Left ventricle myocardium inferior (tissue), 1 donor: ENCODE results near the gene CDKL2. TPM values are rescaled to one million over a fixed set of nuclear protein-coding genes. Genes with fewer than 3 reads are reported as not detected.

ENCODE experiments used
- DNase-seq: peaks from one replicate; pipeline ENCODE4 v3.0.0-alpha.2; 2020
- H3K27ac ChIP-seq: fragments of 200-600 bp; replicated peaks from 2 replicates; pipeline ENCODE4 v1.8.0; 2021
- H3K27me3 ChIP-seq: fragments of 200-600 bp; 2 replicates; pipeline ENCODE4 v1.8.0; 2021; ENCODE audit warnings: low read depth
- H3K36me3 ChIP-seq: fragments of 200-600 bp; 2 replicates; pipeline ENCODE4 v1.8.0; 2021
- H3K4me1 ChIP-seq: fragments of 200-600 bp; 2 replicates; pipeline ENCODE4 v1.8.0; 2021
- H3K4me3 ChIP-seq: fragments of 200-600 bp; 2 replicates; pipeline ENCODE4 v1.8.0; 2021; ENCODE audit warnings: mild to moderate bottlenecking, moderate library complexity
- H3K9me3 ChIP-seq: fragments of 200-600 bp; replicated peaks from 2 replicates; pipeline ENCODE4 v1.8.0; 2021
- CTCF ChIP-seq: fragments of 200-600 bp; IDR thresholded peaks from 2 replicates; pipeline ENCODE4 v1.8.0; 2021; ENCODE audit warnings: antibody characterized with exemption, mild to moderate bottlenecking, borderline replicate concordance
- intact Hi-C: fragments of 100-400 bp; cut with micrococcal nuclease; formaldehyde crosslinking; loops from one replicate; pipeline ENCODE4 v1.11.0; 2022
- total RNA-seq: library from RNA; stranded (reverse); fragmentation: NEBNext Ultra II Directional; extraction: Animal tissue kit (Norgen Biotek cat#: 25700); gene quantifications from one replicate; pipeline ENCODE4 v1.2.1, GENCODE V29; 2021
- donor health status: DM: no; HTN: yes; CAD: no; lungs with severe emphysema.

Gene CDKL2
- total RNA-seq, 1 donor from 2014 or later = 0.11 TPM

- no peak for DNase-seq
- no peak for TF ChIP-seq CTCF
- Histone ChIP-seq H3K9me3 (no peaks in the 10 kb centered on the region), H3K4me3 (no peak within 1 kb of the TSS), H3K27ac (no peak within 1 kb of the TSS), H3K27me3 (peaks cover 36% of the 10 kb centered on the region), H3K4me1 (no peaks in the 10 kb centered on the region), H3K36me3 (no peaks in the 10 kb centered on the region)
- intact Hi-C loops = no loop called here
These were observed 74.8 kb downstream of the CDKL2 start, which contains the start of gene ODAPH for GRCh38 chr4:75555294-75556164. ODAPH (plus strand) TSS chr4:75556066; CDS start chr4:75556083, 17 bp downstream.

- H3K27ac ChIP-seq = no peak overlapping the region
- no peak for TF ChIP-seq CTCF
- no peaks in the 10 kb centered on the region for H3K4me1 ChIP-seq
- no peaks in the 10 kb centered on the region for H3K36me3 ChIP-seq
- no peaks in the 10 kb centered on the region for H3K9me3 ChIP-seq
- intact Hi-C loops = no loop called here
- no peak for DNase-seq
- no peak overlapping the region for H3K4me3 ChIP-seq
- H3K27me3 ChIP-seq = peaks cover 27% of the 10 kb centered on the region
These were observed 77.9 kb downstream of the CDKL2 start for GRCh38 chr4:75552452-75552851.

GRCh38 chr4:75549019-75549418 lies 81.3 kb downstream of the CDKL2 start:
- Histone ChIP-seq H3K27me3 (no peaks in the 10 kb centered on the region), H3K4me3 (no peak overlapping the region), H3K9me3 (no peaks in the 10 kb centered on the region), H3K4me1 (no peaks in the 10 kb centered on the region), H3K36me3 (peaks cover 17% of the 10 kb centered on the region), H3K27ac (no peak overlapping the region)
- intact Hi-C loops = no loop called here
- no peak for DNase-seq
- TF ChIP-seq CTCF = no peak

- Histone ChIP-seq H3K27me3 (no peaks in the 10 kb centered on the region), H3K4me3 (no peak overlapping the region), H3K27ac (no peak overlapping the region), H3K4me1 (no peaks in the 10 kb centered on the region), H3K9me3 (no peaks in the 10 kb centered on the region), H3K36me3 (peaks cover 28% of the 10 kb centered on the region)
- no peak for TF ChIP-seq CTCF
- intact Hi-C loops = no loop called here
- DNase-seq = peak; percentile 44
These were observed 82.5 kb downstream of the CDKL2 start for GRCh38 chr4:75547647-75548387.

- H3K36me3 ChIP-seq = peaks cover 40% of the 10 kb centered on the region
- H3K27me3 ChIP-seq = no peaks in the 10 kb centered on the region
- H3K27ac ChIP-seq = no peak overlapping the region
- H3K9me3 ChIP-seq = no peaks in the 10 kb centered on the region
- no peaks in the 10 kb centered on the region for H3K4me1 ChIP-seq
- DNase-seq = no peak
- intact Hi-C loops = no loop called here
- no peak overlapping the region for H3K4me3 ChIP-seq
- TF ChIP-seq CTCF = no peak
These were observed 84.8 kb downstream of the CDKL2 start for GRCh38 chr4:75545526-75545925.
